Measurements from ENCODE around the gene HENMT1.

DNA sequence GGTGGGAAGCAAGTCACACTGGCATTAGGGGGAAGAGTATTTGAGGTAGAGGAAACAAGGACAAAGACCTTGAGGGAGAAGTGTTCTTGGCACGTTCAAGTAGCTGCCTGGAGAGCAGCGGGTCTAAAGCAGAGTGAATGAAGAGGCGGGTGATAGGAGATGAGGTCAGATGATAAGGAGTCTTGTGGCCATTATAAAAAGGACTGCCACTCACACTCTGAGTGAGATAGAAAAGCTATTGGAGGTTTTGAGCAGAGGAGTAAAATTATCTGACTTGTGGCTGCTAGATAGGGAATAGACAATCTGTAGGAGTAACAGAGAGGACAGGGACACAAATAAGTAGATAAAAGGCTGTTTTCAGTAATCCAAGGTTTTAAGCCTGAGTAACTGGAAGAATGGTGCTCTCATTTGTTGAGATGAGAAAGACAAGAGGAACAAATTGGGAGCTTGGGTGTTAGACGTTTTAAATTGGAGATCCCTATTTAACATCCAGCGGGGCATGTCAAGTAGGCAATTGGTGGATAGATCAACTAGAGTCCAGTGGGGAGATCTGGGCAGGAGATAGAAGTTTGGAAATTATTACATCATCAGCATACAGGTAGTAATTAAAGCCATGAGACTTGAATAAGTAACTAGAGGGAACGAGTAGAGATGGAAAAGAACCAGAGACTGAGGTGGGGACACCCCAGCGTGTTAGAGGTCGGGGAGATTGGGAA lies 43.7 kb downstream of the HENMT1 start:
- TF ChIP-seq, protein P1, sequence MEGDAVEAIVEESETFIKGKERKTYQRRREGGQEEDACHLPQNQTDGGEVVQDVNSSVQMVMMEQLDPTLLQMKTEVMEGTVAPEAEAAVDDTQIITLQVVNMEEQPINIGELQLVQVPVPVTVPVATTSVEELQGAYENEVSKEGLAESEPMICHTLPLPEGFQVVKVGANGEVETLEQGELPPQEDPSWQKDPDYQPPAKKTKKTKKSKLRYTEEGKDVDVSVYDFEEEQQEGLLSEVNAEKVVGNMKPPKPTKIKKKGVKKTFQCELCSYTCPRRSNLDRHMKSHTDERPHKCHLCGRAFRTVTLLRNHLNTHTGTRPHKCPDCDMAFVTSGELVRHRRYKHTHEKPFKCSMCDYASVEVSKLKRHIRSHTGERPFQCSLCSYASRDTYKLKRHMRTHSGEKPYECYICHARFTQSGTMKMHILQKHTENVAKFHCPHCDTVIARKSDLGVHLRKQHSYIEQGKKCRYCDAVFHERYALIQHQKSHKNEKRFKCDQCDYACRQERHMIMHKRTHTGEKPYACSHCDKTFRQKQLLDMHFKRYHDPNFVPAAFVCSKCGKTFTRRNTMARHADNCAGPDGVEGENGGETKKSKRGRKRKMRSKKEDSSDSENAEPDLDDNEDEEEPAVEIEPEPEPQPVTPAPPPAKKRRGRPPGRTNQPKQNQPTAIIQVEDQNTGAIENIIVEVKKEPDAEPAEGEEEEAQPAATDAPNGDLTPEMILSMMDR (IDR thresholded peaks at IDR 0.05; ENCODE audit: poor library complexity): no peak
- no peak for TF ChIP-seq EZH2phosphoT487 (IDR thresholded peaks at IDR 0.05; ENCODE audit: low read depth, severe bottlenecking, unreplicated experiment)
